NCI-H524 treated with DMSO at 0.1 percent for 48 hours (cell line): ENCODE measurements around the gene APH1A.
"Not testable (repeated sequence)": the region's sequence is repeated elsewhere in the genome, so short reads cannot be mapped to it uniquely, and the experiment has no call there.

Source experiments
- DNase-seq: peaks from one replicate; lab custom pipeline; 2025; lab: John Stamatoyannopoulos, UW

Gene APH1A

GRCh38 chr1:150233359-150234308 is 35.2 kb downstream of the APH1A start:
- no peak for DNase-seq

GRCh38 chr1:150232921-150233320 is 35.9 kb downstream of the APH1A start:
- DNase-seq: not testable (repeated sequence)

GRCh38 chr1:150228246-150228645 is 40.6 kb downstream of the APH1A start:
- not testable (repeated sequence) for DNase-seq

- DNase-seq: no peak
Observed at GRCh38 chr1:150227228-150227627, 41.6 kb downstream of the APH1A start.

- no peak for DNase-seq
Observed at GRCh38 chr1:150226486-150226885, 42.3 kb downstream of the APH1A start.

GRCh38 chr1:150225546-150225945 is 43.3 kb downstream of the APH1A start:
- no peak for DNase-seq

GRCh38 chr1:150224983-150225382 is 43.8 kb downstream of the APH1A start:
- no peak for DNase-seq

- DNase-seq: no peak
Observed at GRCh38 chr1:150221552-150221951, 47.3 kb downstream of the APH1A start.

- DNase-seq: not testable (repeated sequence)
Observed at GRCh38 chr1:150215855-150216254, 53.0 kb downstream of the APH1A start.
